Measurements from ENCODE around the gene CASP8.

DNA sequence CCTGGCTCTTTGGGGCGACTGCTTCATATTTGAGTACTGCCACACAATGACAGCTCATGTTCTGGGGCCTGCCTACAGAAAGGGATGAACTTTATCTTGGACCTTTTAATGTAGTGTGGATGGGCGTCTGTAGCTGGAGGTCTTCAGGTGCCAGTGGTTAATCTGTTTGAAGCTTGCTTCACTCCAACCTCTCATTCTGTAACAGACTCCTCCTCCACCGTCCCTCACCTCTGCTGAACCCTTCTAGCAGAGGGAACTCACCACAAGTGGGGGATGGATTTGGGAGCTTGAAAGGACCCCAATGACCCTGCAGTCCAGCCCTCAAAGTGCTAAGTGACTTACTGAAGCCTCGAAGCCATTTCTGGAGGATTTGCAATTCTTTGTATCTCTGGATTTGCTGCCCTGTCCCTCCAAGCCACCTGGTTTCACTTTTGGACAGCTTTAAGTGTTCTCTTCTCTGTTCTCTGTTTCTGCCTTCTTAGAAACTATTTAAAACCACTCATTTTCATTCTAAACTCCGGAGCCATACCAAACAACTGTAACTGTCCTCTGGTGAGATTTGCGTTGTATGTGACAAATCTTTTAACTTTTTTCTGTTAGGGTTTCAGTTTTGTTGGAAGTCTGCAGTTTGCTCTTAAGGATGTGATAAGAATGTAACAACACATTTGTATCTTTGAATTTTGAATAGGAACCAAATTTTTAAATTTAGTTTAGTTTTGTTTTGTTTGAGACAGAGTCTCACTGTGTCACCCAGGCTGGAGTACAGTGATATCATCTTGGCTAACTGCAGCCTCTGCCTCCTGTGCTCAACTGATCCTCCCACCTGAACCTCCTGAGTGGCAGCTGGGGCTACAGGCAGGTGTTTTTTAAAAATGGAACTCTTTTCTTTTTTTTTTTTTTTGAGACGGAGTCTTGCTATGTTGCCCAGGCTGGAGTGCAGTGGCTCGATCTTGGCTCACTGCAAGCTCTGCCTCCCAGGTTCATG is 37.0 kb upstream of the CASP8 start:
- TF ChIP-seq, protein P1, sequence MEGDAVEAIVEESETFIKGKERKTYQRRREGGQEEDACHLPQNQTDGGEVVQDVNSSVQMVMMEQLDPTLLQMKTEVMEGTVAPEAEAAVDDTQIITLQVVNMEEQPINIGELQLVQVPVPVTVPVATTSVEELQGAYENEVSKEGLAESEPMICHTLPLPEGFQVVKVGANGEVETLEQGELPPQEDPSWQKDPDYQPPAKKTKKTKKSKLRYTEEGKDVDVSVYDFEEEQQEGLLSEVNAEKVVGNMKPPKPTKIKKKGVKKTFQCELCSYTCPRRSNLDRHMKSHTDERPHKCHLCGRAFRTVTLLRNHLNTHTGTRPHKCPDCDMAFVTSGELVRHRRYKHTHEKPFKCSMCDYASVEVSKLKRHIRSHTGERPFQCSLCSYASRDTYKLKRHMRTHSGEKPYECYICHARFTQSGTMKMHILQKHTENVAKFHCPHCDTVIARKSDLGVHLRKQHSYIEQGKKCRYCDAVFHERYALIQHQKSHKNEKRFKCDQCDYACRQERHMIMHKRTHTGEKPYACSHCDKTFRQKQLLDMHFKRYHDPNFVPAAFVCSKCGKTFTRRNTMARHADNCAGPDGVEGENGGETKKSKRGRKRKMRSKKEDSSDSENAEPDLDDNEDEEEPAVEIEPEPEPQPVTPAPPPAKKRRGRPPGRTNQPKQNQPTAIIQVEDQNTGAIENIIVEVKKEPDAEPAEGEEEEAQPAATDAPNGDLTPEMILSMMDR (IDR thresholded peaks at IDR 0.05) = no peak
- TF ChIP-seq EZH2 (IDR thresholded peaks at IDR 0.05; ENCODE audit: borderline replicate concordance, insufficient read depth, low read depth, low read length, poor library complexity, severe bottlenecking) = no peak

All from B cell (primary cell).